Dendritic cell treated with granulocyte-macrophage colony-stimulating factor and Interleukin-4, amounts not matched to agents 40 ng/mL and 50 ng/mL, for 4 days (primary cell): Measurements from ENCODE around the gene ADSS2.

Experiments used
- H3K27ac Mint-ChIP-seq: one replicate; pipeline ENCODE4 v1.8.0; 2022; ENCODE audit warnings: mild to moderate bottlenecking, mixed read lengths
- H3K27me3 Mint-ChIP-seq: one replicate; pipeline ENCODE4 v1.8.0; 2022; ENCODE audit warnings: mild to moderate bottlenecking, mixed read lengths
- H3K36me3 Mint-ChIP-seq: one replicate; pipeline ENCODE4 v1.8.0; 2022; ENCODE audit warnings: low read depth, mixed read lengths
- H3K4me1 Mint-ChIP-seq: one replicate; pipeline ENCODE4 v1.8.0; 2022; ENCODE audit warnings: low read depth, mixed read lengths
- H3K4me3 Mint-ChIP-seq: one replicate; pipeline ENCODE4 v1.8.0; 2022; ENCODE audit warnings: mild to moderate bottlenecking, moderate library complexity, mixed read lengths
- H3K9me3 Mint-ChIP-seq: one replicate; pipeline ENCODE4 v1.8.0; 2022; ENCODE audit warnings: mixed read lengths
- intact Hi-C: fragments of 100-400 bp; cut with micrococcal nuclease; formaldehyde crosslinking; loops from one replicate; pipeline ENCODE4 v1.15.0; 2022

The ADSS2 gene

DNA sequence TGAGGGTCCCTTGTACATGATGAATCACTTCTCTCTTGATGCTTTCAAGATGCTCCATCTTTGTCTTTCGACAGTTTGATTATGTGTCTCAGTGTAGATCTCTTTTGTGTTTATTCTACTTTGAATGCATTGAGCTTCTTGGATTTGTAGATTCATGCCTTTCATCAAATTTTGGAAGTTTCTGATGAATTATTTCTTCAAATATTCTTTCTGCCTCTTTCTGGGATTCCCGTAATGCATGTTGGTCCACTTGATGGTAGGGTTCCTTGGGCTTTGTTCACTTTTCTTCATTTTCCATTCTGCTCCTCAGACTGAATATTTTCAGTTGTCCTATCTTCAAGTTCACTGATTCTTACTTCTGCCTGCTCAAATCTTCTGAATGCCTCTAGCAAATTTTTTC is 50.7 kb downstream of the ADSS2 start:
- intact Hi-C loops: no loop called here

DNA sequence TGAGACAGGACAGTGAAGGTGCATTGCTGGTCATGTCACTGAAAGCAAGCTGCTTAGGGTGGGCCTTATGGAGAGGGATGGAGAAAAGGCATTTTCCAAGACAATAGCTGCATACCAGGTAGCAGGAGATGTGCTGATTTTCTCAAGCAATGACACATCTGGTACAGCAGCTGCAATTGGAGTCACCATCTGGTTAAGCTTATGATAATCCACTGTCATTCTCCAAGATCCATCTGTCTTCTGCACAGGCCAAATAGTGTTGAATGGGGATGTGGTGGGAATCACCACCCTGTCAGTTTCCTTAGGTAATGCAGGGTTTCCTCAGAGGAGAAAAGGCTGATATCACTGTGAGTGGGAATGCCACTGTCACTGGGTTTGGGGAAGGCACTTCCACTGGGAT is 54.6 kb downstream of the ADSS2 start:
- Mint-ChIP-seq H3K9me3 (peaks cover 15% of the 10 kb centered on the region), H3K27ac (peak overlapping the region; percentile 4), H3K36me3 (peaks cover 20% of the 10 kb centered on the region), H3K27me3 (no peaks in the 10 kb centered on the region), H3K4me3 (no peak overlapping the region), H3K4me1 (no peaks in the 10 kb centered on the region)
- intact Hi-C loops: no loop called here

More for the DNA sequence above, 50.7 kb downstream of the ADSS2 start:
- no peaks in the 10 kb centered on the region for H3K27me3 Mint-ChIP-seq
- H3K4me3 Mint-ChIP-seq: no peak overlapping the region
- H3K27ac Mint-ChIP-seq: no peak overlapping the region
- H3K4me1 Mint-ChIP-seq: no peaks in the 10 kb centered on the region
- H3K9me3 Mint-ChIP-seq: peaks cover 30% of the 10 kb centered on the region
- H3K36me3 Mint-ChIP-seq: peaks cover 50% of the 10 kb centered on the region

- Mint-ChIP-seq H3K9me3 (peaks cover 4% of the 10 kb centered on the region), H3K4me1 (no peaks in the 10 kb centered on the region), H3K36me3 (peaks cover 8% of the 10 kb centered on the region), H3K27me3 (no peaks in the 10 kb centered on the region), H3K4me3 (no peak overlapping the region), H3K27ac (no peak overlapping the region)
- intact Hi-C loops: no loop called here
Measured at GRCh38 chr1:244395965-244396364, 55.7 kb downstream of the ADSS2 start.

GRCh38 chr1:244394826-244395765 is 56.6 kb downstream of the ADSS2 start:
- H3K4me1 Mint-ChIP-seq: no peaks in the 10 kb centered on the region
- no peaks in the 10 kb centered on the region for H3K27me3 Mint-ChIP-seq
- H3K36me3 Mint-ChIP-seq: peaks cover 6% of the 10 kb centered on the region
- intact Hi-C loops: no loop called here
- H3K27ac Mint-ChIP-seq: no peak overlapping the region
- no peak overlapping the region for H3K4me3 Mint-ChIP-seq
- no peaks in the 10 kb centered on the region for H3K9me3 Mint-ChIP-seq

- Mint-ChIP-seq H3K9me3 (no peaks in the 10 kb centered on the region), H3K27ac (no peak overlapping the region)
Measured at GRCh38 chr1:244394346-244394745, 57.4 kb downstream of the ADSS2 start.

DNA sequence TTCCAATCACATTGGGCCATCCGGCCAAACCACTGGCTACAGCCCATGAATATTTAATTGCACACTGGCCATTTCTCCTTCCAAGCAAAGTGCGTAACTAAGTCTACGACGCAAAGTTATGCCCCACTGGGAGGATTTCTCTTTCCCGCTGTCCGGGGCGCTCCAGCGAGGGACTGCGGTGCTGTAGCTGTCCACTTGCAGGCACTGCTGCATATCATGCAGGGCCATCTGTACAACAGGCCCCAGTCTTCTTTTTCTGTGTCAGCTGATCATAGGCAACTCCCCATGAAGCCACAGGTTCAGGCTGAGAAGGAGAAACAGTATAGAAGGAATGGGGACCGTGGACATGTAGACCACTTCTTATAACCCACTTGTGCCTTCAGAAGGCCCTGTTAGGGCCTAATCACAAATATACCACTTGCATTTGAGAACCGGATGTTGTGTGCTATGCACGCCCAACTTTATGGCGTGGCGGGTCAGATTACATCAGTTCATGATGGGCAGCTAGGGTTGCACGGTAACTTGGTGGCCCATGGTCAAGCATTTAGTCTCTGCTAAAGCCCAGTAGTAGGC is 58.0 kb downstream of the ADSS2 start:
- no peaks in the 10 kb centered on the region for H3K4me1 Mint-ChIP-seq
- no peaks in the 10 kb centered on the region for H3K27me3 Mint-ChIP-seq
- H3K9me3 Mint-ChIP-seq: no peaks in the 10 kb centered on the region
- intact Hi-C loops: no loop called here
- H3K36me3 Mint-ChIP-seq: peaks cover 6% of the 10 kb centered on the region
- H3K27ac Mint-ChIP-seq: no peak overlapping the region
- H3K4me3 Mint-ChIP-seq: no peak overlapping the region

More at GRCh38 chr1:244394346-244394745, 57.4 kb downstream of the ADSS2 start:
- intact Hi-C loops: no loop called here
- no peaks in the 10 kb centered on the region for H3K4me1 Mint-ChIP-seq
- H3K27me3 Mint-ChIP-seq: no peaks in the 10 kb centered on the region
- H3K4me3 Mint-ChIP-seq: no peak overlapping the region
- H3K36me3 Mint-ChIP-seq: peaks cover 6% of the 10 kb centered on the region

DNA sequence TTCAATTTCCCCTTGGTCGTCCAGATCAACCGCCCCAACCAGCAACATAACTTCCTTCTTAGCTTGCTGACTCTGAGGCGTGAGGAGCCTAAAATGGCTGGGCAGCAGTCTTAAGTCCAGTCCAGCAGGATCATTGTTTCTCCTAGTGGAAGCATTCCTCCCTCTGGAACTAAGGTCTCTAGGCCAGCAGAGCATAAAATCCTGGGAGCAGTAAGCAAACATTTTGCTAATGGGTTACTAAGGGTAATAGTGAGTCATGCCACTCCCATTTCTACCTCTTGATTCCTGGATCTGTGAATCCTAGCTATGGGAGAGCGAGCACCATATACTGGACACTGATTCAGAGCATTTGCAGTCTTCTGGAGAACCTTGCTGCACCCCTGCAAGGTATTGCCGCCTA is 59.9 kb downstream of the ADSS2 start:
- H3K4me1 Mint-ChIP-seq: no peaks in the 10 kb centered on the region

DNA sequence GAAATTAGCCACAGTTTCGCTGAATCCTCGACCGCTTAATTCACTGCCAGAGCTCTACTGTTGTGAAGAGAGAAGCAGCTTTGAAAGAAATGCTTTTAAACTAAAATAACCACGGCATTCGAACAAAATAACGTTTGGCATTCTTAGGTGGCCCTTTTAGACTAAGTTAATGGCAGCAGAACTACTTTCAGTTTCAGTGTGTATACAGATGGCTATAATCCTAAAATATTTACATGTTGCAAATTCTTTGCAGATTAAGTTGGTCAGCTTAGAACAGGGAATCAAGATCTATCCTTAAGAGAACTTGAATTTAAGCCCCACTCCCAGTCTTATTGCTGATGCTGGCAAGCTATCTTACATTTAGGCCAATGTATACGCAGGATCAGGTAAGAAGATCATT is 62.7 kb downstream of the ADSS2 start:
- no peak overlapping the region for H3K27ac Mint-ChIP-seq
- no peak overlapping the region for H3K4me3 Mint-ChIP-seq
- no peaks in the 10 kb centered on the region for H3K36me3 Mint-ChIP-seq
- intact Hi-C loops: no loop called here
- no peaks in the 10 kb centered on the region for H3K27me3 Mint-ChIP-seq
- no peaks in the 10 kb centered on the region for H3K4me1 Mint-ChIP-seq
- no peaks in the 10 kb centered on the region for H3K9me3 Mint-ChIP-seq

More for the DNA sequence above, 59.9 kb downstream of the ADSS2 start:
- H3K27ac Mint-ChIP-seq: no peak overlapping the region
- intact Hi-C loops: no loop called here
- no peak overlapping the region for H3K4me3 Mint-ChIP-seq
- H3K27me3 Mint-ChIP-seq: no peaks in the 10 kb centered on the region
- H3K36me3 Mint-ChIP-seq: peaks cover 6% of the 10 kb centered on the region
- H3K9me3 Mint-ChIP-seq: no peaks in the 10 kb centered on the region

GRCh38 chr1:244387415-244387814 is 64.3 kb downstream of the ADSS2 start:
- Mint-ChIP-seq H3K36me3 (no peaks in the 10 kb centered on the region), H3K9me3 (no peaks in the 10 kb centered on the region), H3K4me1 (no peaks in the 10 kb centered on the region), H3K27me3 (no peaks in the 10 kb centered on the region), H3K4me3 (no peak overlapping the region), H3K27ac (no peak overlapping the region)
- intact Hi-C loops: no loop called here

DNA sequence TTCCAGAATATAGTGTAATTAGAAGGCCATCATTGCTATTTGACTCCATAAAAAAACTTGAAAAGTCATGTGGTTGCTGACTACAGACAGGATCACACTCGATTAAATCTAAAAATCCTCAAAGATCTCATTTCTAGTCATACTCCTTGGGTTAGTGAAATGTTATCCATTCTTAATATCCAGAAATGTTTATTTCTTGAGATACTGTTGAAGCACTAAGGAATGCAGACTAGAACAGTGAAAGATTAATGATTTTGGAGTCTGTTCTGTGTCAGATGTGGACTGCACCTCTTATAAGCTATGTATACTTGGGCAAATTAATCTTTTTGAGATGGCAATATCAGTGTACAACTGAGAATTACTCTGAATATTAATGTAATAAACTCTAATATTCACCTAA is 65.1 kb downstream of the ADSS2 start:
- Mint-ChIP-seq H3K4me1 (peaks cover 7% of the 10 kb centered on the region), H3K4me3 (no peak overlapping the region), H3K27me3 (no peaks in the 10 kb centered on the region), H3K27ac (no peak overlapping the region), H3K9me3 (no peaks in the 10 kb centered on the region), H3K36me3 (no peaks in the 10 kb centered on the region)
- intact Hi-C loops: no loop called here

DNA sequence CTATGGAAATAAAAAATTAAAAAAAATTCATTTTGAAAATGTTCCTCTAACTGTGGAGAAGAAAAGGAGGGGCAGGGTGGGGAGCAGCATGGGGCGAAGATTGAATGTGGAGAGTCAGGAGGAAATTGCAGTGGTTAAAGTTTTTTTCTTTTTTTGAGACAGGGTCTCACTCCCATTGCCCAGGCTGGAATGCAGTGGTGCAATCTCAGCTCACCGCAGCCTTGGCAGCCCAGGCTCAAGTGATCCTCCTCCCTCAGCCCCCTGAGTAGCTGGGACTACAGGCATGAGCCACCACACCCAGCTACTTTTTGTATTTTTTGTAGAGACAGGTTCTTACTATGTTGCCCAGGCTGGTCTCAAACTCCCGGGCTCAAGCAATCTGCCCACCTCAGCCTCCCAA is 67.6 kb downstream of the ADSS2 start:
- no peaks in the 10 kb centered on the region for H3K36me3 Mint-ChIP-seq
- H3K27me3 Mint-ChIP-seq: no peaks in the 10 kb centered on the region
- intact Hi-C loops: no loop called here
- H3K27ac Mint-ChIP-seq: no peak overlapping the region
- H3K9me3 Mint-ChIP-seq: no peaks in the 10 kb centered on the region
- H3K4me3 Mint-ChIP-seq: no peak overlapping the region
- H3K4me1 Mint-ChIP-seq: peaks cover 8% of the 10 kb centered on the region

DNA sequence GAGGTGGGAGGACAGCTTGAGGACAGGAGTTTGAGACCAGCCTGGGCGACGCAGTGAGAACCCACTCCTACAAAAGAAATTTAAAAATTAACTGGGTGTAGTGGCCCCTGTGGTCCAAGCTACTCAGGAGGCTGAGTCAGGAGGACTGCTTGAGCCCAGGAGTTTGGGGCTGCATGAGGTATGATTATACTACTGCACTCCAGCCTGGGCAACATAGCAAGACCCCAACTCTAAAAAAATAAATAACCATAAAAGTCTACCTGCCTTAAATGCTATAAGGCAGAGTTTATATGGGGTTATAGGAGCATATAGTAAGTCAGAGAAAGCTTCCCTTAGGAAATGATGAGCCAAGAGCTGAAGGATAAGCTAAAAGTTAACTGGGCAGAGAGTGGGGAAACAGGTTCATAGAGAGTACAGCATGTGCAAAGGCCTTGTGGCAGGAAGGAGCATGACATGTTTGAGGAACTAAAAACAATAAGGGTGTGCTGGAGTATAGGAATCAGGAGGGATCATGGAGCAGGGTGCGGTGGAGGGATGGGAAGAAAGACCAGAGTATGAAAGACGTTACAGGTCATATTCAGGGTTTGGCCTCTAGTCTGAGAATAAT is 68.3 kb downstream of the ADSS2 start:
- Mint-ChIP-seq H3K4me3 (no peak overlapping the region), H3K27ac (no peak overlapping the region), H3K9me3 (no peaks in the 10 kb centered on the region), H3K4me1 (peaks cover 8% of the 10 kb centered on the region), H3K36me3 (no peaks in the 10 kb centered on the region), H3K27me3 (no peaks in the 10 kb centered on the region)
- intact Hi-C loops: no loop called here

DNA sequence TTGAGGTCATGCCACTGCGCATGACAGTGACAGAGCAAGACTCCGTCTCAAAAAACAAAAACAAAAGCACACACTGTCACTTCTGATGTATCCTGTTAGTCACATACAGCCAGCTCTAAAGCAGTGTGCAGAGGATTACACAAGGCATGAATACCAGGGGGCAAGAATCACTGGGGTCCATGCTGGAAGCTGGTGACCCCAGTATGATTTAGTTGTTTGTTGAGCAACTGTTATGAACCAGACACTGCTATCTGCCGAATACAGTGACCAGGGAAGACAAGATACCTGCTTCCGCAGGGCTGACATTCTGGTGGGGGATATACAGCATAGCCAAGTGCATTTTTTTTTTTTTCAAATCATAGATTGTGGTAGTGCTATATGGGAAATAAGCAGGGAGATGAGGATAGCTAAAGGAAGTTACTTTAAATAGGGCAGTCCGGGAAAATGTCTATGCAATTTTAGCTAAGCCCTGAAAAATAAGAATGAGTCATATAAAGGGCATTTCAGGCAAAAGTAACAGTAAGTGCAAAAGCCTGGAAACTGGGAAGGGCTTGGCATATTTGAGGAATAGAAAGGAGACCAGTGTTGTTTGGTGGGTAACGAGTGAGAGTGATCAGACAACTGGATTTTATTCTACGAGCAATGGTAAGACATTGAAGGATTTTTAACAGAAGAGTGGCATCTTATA is 69.7 kb downstream of the ADSS2 start:
- H3K4me3 Mint-ChIP-seq: no peak overlapping the region
- no peak overlapping the region for H3K27ac Mint-ChIP-seq
- no peaks in the 10 kb centered on the region for H3K9me3 Mint-ChIP-seq

DNA sequence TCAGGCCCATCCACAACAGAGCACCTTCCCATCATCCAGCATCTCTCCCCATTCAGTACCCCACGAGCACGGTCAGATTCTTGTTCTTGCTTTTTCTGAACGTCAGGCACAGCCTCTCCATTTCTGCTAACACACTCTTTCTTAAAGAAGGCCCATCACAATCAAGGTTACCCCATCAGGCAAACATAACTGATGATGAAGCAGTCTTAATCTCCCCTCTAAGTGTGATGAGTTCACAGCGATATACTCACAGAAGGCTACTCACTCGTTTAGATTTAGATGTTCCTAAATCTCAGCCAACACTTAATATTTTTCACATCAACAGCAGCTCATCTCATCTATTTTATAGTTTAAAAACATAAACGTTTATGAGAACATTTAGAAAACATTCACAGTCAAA is 75.6 kb downstream of the ADSS2 start:
- Mint-ChIP-seq H3K27ac (no peak overlapping the region), H3K36me3 (no peaks in the 10 kb centered on the region), H3K9me3 (no peaks in the 10 kb centered on the region), H3K27me3 (no peaks in the 10 kb centered on the region), H3K4me1 (peaks cover 11% of the 10 kb centered on the region), H3K4me3 (no peak overlapping the region)
- intact Hi-C loops: no loop called here

More for the DNA sequence above, 69.7 kb downstream of the ADSS2 start:
- Mint-ChIP-seq H3K27me3 (no peaks in the 10 kb centered on the region), H3K36me3 (no peaks in the 10 kb centered on the region), H3K4me1 (peaks cover 8% of the 10 kb centered on the region)
- intact Hi-C loops: no loop called here
